Measurements from ENCODE around the gene SMAD2.

- TF ChIP-seq EZH2 (IDR thresholded peaks at IDR 0.05; ENCODE audit: insufficient read depth, poor library complexity, severe bottlenecking) (no peak), EZH2phosphoT487 (IDR thresholded peaks at IDR 0.05; ENCODE audit: insufficient read depth, low read depth) (no peak)
These were observed 24.1 kb downstream of the SMAD2 start for GRCh38 chr18:47906408-47906807.

Data from GM23248 (cell line).